OCI-M1 (cell line): ENCODE measurements around the gene SMURF1.
A peak's percentile ranks its signal among the peaks of the same experiment; 100 is the strongest.
"Not testable (repeated sequence)": the region's sequence is repeated elsewhere in the genome, so short reads cannot be mapped to it uniquely, and the experiment has no call there.

Experiments
- DNase-seq: peaks from one replicate; lab custom pipeline; 2025; lab: John Stamatoyannopoulos, UW

SMURF1 gene

DNA sequence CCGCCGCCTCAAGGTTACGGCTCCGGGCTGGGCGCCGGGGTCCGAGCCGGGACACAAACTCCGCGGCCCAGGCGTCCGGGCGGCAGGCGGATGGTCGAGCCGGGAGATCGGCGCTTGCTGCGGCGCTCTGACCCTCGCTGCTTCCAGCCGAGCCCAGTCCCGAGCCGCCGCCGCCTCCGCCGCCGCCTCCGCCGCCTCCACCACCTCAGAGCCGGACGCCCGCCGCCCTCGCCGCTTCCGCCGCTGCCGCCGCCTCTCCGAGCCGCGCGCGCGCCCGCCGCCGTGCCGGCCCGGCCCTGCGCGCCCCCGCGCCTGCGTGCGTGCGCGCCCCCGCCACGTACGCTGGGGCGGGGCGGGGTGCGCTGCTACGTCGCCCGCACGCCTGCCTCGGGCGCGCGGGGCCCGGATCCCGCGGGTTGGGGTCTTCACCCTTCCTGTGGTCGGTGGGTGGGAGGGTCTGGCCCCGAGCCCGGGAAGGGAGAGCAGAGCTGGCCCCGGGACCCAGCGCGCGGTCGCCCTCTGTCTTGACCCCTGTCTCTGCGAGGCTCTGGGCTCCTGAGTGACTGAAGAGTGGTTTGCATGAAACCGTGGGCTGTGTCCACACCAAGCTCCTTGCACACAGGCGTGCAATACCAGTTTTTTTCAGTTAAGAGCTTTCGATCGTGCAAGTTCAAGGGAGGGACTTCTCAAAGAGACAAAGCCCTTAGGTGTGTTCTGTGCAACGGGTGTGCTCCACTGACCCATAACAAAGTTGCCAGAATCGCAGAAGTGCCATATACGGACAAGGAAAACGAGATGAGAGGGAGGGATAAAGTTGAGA, at the start of gene SMURF1:
TSS of gene SMURF1 (minus strand) at position 256 of the 820 bp plus-strand sequence. CDS start 328 bp downstream, outside the sequence.
- DNase-seq, result peak; percentile 90

DNA sequence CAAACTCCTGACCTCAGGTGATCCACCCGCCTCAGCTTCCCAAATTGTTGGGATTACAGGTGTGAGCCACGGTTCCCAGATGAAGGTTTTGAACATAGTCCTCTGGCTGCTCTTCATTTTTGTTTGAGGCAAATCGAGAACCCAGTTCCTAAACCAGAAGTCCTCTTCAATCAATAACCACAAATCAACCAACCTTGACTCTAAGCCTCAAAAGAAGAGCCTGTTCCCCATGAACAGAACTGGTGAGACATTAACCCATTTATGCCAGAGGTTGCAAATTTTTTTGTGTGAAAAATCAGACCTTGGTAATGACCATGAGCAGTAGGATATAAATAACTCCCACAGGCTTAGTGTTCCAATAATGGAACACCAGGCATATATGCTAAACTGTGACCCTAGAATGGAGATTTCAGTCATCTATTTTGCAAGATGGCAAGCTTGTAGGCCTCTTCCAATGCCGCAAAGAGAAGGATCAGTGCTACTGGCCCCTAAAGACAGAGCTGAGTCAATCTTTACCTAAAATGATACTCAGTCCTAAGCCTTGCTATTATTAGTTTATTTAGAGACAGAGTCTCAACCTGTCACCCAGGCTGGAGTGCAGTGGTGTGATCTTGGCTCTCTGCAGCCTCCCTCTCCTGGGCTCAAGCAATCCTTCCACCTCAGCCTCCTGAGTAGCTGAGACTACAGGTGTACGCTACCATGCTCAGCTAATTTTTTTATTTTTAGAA, 48.1 kb upstream of the SMURF1 start:
- no peak for DNase-seq

DNA sequence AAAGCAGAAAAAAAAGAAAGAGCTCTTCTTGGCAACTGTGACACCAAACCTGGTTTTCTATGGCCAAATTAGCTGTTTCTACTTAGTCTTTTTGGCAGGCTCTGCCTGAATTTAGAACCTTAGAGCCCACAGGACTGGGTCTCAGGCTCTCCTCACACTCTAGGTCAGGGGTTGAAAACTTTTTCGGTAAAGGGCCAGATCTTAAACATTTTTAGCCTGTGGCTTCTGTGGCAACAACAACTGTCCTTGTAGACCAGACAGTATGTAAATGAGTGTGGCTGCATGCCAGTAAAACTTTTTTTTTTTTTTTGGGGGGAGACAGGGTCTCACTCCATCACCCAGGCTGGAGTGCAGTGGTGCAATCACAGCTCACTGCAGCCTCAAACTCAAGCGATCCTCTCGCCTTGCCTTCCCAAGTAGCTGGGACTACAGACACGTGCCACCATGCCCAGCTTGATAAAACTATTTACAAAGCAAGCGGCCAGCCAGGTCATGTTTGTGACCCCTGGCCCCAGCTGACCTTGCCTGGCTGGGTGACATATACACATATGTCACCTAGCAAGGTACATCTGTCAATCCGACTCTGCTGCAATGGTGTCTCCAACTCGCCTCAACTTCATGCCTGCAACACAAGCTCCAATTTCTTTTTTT, 46.6 kb upstream of the SMURF1 start:
- no peak for DNase-seq

DNA sequence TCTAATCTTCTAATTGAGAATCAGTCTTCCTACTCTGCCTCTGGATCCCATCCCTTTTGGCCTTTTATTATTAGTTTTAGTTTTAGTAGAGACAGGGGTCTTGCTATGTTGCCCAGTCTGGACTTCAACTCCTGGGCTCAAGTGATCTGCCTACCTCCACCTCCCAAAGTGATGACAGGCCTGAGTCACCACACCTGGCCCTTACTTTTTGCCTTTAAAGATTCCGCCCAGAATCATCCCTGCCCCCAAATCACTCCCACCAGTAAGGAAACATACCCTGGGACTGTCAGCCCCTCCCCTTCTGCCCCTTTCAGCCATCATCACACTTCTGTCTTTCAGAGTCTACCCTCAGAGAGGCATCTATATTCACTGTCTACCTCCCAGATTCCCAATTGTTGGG, 45.3 kb upstream of the SMURF1 start:
- no peak for DNase-seq

DNA sequence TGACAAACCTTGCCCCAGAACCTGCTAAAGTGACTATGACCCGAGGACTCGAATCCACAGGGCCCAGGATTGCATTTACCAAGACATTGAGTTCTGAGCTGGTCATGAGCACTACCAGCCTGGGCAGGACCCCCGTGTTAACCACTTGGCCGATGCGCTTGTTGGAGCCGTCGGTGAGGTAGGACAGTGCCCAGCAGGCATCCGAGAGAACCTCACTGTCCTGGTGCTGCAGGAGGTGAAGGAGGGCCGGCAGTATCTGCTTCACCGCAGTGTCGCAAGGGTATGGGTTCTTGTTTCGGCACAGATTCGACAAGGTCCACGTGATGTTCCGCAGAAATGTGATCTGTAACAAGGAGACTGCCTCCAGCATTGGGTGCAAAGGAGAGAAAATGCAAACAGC, 44.3 kb upstream of the SMURF1 start:
- DNase-seq, result no peak

DNA sequence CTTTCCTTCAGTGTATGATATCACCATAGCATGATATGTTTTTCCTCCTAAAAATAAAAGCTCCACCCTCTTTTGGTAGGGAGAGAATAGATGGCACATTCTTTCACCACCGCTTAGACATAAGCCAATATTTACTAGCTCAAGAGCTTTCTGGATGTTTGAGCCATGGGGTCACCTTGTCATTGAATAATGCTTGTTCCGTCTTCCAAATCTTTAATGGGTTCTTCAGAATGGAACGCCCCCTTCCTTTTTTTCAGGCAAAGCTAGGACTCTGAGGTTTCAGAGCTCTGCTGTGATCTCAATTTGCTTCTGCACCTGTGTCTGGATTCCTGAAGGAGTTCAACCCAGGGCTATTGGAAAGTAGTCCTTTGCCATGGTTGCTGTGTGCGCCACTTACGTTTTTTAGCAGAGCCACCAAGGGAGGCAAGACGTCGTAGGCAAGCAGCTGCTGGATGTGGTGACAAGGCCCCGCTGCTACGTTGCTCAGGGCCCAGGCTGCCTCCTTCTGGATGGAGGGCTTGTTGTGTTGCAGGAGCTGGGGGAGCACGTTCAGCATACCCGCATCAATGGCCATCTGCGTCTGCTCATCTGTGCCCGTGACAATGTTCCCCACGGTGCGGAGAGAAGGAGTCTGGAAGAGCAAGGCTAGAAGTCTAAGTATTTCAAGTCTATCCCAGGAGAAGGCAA, 40.8 kb upstream of the SMURF1 start:
- no peak for DNase-seq

DNA sequence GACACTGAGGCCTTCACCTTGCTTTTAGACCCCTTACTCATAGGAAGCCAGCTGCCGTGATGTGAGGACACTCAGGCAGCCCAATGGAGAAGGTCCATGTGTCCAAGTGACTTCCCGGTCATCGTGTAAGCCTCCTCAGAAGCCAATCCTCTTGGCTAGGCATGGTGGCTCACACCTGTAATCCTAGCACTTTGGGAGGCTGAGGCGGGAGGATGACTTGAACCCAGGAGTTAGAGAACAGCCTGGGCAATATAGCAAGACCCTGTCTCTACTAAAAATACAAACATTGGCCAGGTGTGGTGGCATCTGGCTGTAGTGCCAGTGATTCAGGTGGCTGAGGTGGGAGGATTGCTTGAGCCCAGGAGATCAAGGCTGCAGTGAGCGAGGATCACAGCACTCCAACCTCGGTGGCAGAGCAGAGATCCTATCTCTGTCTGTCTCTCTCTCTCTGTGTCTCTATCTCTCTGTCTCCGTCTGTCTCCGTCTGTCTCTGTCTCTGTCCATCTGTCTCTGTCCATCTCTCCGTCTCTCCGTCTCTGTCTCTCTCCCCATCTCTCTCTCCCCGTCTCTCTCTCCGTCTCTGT, 36.3 kb upstream of the SMURF1 start:
- no peak for DNase-seq

DNA sequence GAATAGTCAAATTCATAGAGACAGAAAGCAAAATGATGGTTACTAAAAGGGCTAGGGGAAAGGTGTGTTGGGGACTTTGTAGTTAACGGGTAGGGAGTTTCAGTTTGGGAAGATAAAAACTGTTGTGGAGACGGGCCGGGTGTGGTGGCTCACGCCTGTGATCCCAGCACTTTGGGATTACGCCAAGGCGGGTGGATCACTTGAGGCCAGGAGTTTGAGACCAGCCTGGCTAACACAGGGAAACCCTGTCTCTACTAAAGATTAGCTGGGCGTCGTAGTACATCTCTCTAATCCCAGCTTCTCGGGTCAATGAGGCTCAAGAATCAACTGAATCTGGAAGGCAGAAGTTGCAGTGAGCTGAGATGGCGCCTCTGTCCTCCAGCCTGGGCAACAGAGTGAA, 33.3 kb upstream of the SMURF1 start:
- DNase-seq, result no peak

DNA sequence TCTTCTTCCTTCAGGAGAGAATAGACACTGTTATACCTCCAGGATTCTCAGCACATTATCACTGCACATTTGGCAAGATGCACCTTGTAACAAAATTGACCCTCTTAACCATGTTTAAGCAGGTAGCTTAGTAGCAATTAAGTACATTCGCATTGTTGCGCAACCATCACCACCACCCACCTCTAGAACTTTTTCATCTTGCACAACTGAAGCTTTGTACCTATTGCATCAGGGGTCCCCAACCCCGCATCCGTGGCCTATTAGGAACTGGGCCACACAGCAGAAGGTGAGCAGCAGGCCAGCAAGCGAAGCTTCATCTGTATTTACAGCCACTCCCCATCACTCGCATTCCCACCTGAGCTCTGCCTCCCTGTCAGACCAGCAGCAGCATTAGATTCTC, 29.9 kb upstream of the SMURF1 start:
- DNase-seq, result no peak

DNA sequence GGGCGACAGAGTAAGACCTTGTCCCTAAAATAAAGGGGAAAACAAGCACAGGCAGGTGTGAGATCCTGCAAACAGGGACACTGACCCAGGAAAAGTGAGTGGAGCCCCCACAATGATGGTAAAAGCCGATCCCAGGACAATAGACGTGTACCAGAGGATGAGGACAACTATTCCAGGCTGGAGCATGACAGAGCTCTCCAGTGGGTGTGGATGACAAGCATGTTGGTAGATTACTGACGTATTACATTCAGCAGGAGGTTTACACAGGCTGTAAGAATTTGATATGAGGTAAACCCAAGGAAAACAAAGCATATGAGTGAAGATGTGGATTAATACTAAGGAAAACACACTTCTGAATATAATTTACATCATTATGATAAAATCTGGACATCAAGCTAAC, 27.8 kb upstream of the SMURF1 start:
- no peak for DNase-seq

DNA sequence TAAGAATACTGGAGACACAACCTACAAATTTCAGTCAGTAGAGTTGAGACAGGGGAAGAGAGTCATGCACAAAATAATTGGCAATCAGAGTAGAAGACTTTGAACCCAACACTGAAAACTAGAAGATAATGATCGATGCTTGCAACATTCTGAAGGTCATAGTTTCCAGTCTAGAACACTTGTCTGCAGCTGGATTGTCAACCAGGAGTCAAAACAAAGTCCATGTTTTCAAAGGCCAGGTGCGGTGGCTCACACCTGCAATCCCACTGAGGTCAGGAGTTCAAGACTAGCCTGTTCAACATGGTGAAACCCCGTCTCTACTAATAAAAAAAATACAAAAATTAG, 26.8 kb upstream of the SMURF1 start:
- DNase-seq, result no peak

DNA sequence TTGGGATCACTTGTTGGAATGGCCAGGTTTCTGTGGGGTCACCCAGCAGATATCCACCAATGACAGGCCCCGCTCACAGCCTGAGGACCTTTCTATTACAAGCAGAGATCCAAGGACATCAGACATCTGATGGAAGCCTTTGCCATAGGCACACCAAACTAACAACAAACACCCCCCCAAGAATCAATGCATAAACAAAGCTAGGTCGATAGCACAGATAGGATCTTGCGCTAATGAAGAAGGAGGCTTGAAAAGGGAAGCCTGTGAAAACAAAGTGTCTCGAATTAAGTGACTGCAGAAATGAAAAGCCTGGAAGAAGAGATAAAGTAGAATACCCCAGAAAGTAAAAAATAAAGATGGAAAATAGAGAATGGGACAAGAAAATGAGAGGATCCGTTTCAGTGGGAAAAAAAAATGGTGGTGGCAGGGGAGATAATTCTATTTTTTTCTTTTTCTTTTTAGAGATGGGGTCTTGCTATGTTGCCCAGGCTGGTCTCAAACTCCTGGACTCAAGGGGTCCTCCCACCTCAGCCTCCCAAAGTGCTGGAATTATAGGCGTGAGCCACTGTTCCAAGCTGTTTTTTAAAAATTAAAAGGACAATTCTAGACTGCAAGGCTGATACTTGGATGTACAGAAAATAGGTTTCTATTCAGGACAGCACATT, 26.3 kb upstream of the SMURF1 start:
- DNase-seq, result no peak

DNA sequence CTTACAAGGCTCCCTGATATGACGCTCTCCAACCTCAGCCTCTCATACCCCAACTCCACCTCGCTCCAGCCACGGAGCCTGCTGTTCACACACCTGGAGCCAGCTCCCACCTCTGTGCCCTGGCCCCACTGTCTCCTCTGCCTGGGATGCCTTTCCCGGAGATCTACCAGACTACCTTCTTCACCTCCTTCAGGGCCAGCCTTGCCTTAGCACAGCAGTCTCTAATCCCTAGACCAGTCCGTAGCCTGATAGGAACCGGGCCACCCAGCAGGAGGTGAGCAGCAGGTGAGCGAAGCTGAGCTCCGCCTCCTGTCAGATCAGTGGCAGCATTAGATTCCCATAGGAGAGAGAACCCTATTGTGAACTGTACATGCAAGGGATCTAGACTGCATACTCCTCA, 23.2 kb upstream of the SMURF1 start:
- no peak for DNase-seq

DNA sequence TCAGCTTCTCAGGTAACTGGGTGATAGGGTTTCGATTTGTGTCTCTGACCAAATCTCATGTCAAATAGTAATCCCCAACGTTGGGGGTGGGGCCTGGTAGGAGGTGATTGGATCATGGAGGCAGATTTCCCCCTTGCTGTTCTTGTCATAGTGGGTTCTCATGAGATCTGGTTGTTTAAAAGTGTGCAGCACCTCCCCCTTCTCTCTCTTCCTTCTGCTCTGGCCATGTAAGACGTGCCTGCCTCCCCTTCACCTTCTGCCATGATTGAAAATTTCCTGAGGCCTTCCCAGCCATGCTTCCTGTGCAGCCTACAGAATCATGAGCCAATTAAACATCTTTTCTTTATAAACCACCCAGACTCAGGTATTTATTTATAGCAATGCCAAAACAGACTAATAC, 21.9 kb upstream of the SMURF1 start:
- no peak for DNase-seq

DNA sequence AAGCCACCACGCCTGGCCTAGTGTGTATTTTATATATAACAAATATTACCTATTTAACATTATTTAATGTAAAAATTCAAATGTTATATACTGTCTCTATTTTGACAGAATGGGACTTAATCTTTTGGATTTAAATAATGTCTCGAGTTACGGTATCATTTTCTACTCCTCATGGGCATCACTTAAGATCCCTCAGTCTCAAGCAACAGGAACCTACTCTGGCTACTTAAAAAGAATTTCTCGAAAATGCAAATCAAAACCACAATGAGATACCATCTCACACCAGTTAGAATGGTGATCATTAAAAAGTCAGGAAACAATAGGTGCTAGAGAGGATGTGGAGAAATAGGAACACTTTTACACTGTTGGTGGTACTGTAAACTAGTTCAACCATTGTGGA, 19.8 kb upstream of the SMURF1 start:
- not testable (repeated sequence) for DNase-seq

DNA sequence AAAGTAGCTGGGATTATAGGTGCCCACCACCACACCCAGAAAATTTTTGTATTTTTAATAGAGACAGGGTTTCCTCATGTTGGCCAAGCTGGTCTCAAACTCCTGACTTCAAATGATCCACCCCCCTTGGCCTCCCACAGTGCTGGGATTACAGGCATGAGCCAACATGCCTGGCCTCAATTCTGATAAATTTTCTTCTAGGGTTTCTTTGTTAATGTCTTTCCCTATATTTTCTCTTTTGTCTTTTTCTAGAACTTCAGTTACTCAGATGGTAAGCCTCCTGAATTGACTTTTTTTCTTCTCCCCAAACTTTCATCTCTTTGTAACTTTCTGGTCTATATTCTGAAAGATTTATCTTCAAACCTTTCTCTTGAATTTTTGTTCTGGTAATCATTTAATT, 12.7 kb upstream of the SMURF1 start:
- no peak for DNase-seq

DNA sequence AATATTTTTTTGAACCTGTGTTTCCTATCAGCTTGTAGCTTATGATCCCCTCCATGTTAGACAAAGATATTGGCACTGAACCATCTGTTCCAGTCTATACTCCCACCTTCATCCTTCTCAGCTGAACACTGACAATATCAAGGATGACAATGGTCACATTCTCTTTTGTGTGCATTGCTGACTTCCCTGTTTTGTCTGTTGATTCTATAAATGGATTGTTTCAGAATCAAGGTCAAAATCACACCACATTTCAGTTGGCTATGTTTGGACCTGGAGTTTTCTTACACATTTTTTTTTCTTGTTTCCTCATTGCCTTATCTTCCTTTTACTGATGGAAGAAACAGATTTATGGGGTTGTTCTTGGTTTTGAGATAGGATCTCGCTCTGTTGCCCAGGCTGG, 11.3 kb upstream of the SMURF1 start:
- peak; percentile 48 for DNase-seq

DNA sequence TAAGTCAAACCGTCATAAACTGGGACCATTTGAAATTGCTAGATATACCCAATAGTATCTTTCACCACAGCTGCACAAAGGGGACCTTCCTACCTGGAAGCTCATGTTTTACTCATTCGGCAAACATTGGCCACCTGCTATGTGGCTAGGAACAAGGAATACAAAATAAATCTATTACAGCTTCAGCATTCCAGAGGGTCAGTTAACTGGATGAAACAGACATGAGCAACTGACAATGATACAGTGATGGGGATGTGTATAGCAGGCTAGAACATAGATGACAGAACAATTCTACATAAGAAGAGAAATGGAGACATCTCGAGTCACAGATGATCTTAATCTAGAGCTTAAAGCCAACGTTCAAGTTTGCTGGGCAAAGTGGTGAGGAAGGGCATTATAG, 3.1 kb upstream of the SMURF1 start:
- no peak for DNase-seq

DNA sequence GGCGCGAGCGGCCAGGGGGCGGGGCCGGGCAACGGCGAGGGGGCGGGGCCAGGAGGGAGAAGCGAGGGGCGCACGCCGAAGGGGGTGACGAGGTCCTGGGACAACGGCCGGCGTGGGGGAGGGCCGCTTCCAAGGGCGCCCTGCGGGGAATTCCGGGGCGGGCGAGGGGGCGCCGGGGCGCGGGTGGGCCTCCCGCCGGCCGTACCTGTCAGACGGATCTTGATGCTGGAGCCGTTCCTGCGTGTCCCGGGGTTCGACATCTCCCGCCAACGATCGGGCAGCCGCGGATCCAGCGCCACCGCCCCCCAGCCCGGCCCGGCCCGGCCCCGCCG, 421 bp downstream of the SMURF1 start:
- no peak for DNase-seq

DNA sequence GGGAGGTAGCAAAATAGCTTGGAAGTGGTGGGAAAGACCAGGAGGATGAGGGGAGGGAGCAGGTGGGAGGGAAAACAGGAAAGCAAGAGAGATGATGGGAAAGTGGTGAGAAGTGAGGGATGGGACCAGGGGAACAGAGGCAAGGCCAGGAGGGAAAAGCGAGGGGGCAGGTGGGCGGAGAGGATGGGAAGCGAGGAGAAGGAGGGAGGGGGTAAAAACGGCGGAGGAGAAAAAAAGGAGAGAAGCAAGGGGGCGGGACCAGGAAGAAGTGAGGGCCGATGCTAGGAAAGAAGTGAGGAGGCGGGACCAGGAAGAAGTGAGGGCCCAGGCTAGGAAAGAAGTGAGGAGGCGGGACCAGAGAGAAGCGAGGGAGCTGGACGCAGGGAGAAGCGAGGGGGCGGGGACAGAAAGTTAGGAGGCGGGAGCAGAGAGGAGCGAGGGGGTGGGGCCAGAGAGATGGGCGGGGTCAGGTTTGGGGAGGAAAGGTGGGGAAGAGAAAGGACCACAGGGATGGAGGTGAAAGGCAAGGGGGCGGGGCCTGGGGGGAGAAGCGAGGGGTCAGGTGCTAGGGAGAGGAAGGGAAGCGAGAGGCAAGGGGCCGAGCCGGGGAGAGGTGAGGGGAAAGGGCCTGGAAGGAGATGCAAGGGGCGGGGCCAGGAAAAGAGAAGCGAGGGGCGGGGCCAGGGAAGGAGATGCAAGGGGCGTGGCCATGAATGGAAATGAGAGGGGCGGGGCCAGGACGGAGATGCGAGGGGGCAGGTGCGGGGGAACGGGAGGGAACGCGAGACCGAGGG, 984 bp downstream of the SMURF1 start:
- DNase-seq, result peak; percentile 92
